Bronchial epithelial cell (primary cell): ENCODE data around the gene TOMM20L. TPM values are rescaled to one million over a fixed set of nuclear protein-coding genes. Genes with fewer than 3 reads are reported as not detected.
A peak's percentile ranks its signal among the peaks of the same experiment; 100 is the strongest.
"Not testable (repeated sequence)": the region's sequence is repeated elsewhere in the genome, so short reads cannot be mapped to it uniquely, and the experiment has no call there.

Source experiments
- DNase-seq: peaks from one replicate; pipeline ENCODE4 v3.0.0-alpha.2; 2010; ENCODE audit warnings: low read depth
- FAIRE-seq: peaks from 2 replicates; lab custom pipeline; 2011; peaks lifted over from hg19 to GRCh38; lab: Jason Lieb, UNC
- H3K27me3 ChIP-seq: 2 replicates; pipeline ENCODE4 v1.5.1; 2011; ENCODE audit warnings: low read length; ENCODE audit not compliant: control insufficient read depth, insufficient read depth
- H3K36me3 ChIP-seq: 2 replicates; pipeline ENCODE4 v1.5.1; 2011; ENCODE audit warnings: low read length; ENCODE audit not compliant: control insufficient read depth, insufficient read depth
- H3K4me3 ChIP-seq: 2 replicates; pipeline ENCODE4 v1.5.1; 2011; ENCODE audit warnings: mild to moderate bottlenecking, low read depth, low read length, control low read depth
- total RNA-seq: library from RNA; depleted of rRNA; stranded (reverse); fragments of >200 nt; gene quantifications from 2 replicates; pipeline ENCODE4 v1.2.1, GENCODE V29; 2014
- TF ChIP-seq, protein P1 (sequence below): IDR thresholded peaks from 2 replicates; pipeline ENCODE4 v1.5.1; 2011; ENCODE audit warnings: mild to moderate bottlenecking, moderate library complexity, low read length, control low read depth, inconsistent platforms; ENCODE audit not compliant: insufficient read depth, severe bottlenecking

TOMM20L gene
- not detected in 2 replicates for total RNA-seq

DNA sequence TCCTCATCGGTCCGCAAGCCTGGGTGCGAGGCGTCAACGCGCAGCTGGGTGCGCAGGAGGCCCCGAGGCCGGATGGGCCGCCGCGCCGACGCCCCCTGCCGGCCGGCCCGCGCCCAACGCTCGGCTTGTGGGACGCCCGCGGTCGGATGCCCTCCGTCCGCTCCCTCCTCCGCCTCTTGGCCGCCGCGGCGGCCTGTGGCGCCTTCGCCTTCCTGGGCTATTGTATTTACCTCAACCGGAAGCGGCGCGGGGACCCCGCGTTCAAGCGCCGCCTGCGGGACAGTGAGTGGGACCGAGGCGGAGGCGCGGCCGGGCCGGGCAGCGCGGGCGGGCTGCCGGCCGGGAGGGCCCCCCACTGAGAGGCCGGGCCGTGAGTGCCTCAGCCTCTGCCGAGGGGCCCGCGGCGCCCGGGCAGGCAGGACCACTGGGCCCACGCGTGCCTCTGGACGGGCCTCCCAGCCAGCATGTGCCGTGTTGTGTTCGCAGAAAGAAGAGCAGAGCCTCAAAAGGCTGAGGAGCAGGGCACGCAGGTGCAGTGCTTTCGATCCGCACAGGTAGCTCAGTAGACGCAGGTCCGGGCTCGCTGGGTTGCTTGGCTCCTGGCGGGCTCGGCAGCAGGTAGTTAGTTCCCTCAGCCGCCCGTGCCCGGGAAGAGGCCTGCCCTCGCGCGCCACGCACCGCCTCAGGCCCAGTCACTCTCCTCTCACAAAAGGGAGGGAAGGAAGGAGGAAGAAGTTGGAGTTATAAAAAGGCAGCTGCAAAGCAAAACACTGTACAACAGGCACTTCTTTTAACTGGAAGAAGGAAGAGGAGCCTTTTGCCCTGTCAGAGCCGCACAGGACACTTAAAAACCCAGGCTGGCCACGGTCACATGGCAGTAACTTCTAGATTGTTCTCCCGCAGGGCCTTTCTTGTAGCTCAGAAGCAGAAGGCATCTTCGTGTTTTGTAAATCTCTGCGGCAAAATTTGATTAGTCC, at the start of gene TOMM20L:
TSS of gene TOMM20L (plus strand) at position 119 of the 977 bp plus-strand sequence. CDS start at position 147, 28 bp downstream.
- TF ChIP-seq, protein P1, sequence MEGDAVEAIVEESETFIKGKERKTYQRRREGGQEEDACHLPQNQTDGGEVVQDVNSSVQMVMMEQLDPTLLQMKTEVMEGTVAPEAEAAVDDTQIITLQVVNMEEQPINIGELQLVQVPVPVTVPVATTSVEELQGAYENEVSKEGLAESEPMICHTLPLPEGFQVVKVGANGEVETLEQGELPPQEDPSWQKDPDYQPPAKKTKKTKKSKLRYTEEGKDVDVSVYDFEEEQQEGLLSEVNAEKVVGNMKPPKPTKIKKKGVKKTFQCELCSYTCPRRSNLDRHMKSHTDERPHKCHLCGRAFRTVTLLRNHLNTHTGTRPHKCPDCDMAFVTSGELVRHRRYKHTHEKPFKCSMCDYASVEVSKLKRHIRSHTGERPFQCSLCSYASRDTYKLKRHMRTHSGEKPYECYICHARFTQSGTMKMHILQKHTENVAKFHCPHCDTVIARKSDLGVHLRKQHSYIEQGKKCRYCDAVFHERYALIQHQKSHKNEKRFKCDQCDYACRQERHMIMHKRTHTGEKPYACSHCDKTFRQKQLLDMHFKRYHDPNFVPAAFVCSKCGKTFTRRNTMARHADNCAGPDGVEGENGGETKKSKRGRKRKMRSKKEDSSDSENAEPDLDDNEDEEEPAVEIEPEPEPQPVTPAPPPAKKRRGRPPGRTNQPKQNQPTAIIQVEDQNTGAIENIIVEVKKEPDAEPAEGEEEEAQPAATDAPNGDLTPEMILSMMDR: peak; percentile 53
- Histone ChIP-seq H3K4me3 (peak within 1 kb of the TSS; percentile 46), H3K27me3 (no peaks in the 10 kb centered on the region), H3K36me3 (no peaks in the 10 kb centered on the region)
- FAIRE-seq: no peak
- peak; percentile 52 for DNase-seq

DNA sequence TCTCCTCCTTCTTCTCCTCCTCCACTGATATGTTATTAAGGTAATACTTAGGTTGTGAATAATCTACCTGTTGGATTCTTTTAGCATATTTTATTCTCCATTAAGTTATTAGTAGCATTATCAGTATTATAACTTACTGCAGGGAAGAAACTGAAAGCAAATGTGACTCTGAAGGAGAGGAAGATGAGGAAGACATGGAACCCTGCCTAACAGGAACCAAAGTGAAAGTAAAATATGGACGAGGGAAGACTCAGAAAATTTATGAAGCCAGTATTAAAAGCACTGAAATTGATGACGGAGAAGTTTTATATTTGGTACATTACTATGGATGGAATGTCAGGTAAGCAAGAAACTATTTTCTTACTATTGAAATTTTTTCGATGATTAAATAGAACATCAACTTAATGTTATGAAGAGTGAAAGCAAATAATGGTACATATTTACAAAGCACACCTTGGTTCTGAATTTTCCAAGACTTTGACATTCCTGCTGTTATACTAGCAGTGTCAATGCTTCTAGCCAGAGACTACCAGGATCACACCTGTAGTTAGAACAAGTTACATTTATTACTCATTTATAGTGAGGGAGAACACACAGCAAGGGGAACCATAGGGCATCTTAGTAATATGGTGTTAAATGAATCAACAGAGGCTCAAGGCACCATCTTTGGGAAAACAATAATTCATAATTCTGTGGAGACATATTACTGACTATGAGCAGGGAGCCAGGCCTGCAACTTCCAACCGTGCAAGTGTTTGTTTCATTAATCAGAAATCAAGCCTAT, 42.0 kb upstream of the TOMM20L start:
- Histone ChIP-seq H3K27me3 (no peaks in the 10 kb centered on the region), H3K36me3 (peaks cover 4% of the 10 kb centered on the region), H3K4me3 (peak overlapping the region; percentile 1)
- TF ChIP-seq, protein P1: no peak
- peak; percentile 16 for DNase-seq
- FAIRE-seq: no peak

DNA sequence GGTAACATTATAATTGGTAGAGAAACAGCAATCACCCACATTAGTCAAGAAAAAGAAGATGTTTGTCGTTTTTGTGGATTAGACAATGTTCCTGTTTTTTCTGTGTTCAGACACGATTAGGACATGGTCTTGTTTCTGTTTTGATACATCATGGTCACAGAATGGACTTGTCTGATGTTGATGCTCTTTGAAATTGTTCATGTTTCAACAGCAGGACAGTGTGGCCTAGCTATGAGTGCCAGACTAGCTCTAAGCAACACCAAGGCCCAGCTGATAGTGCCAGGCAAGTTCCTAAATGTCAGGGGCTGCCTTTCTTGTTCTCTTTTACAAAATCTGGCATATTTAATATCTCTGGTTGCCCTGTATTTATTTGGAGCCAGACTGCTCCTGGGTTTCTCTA, 40.9 kb upstream of the TOMM20L start:
- DNase-seq: no peak
- peaks cover 4% of the 10 kb centered on the region for H3K36me3 ChIP-seq
- no peak for FAIRE-seq
- H3K27me3 ChIP-seq: no peaks in the 10 kb centered on the region
- H3K4me3 ChIP-seq: no peak overlapping the region
- TF ChIP-seq, protein P1: no peak

DNA sequence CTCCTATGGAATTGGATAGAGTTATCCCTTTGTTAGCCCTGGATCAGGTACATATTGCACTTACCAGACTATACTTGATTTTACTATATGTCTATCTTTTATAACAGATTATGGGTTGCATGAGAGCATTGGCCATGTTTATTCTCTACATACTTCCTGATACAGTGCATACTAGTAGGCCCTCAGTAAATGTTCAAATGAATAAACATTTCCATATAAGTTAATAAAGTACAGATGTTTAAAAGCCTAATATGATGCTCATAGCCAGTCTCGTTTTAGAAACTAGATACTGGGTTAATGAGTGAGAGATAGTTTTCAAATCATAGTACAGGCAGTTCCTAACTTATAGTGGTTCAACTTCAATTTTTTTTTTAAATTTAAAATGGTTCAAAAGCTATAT, 39.5 kb upstream of the TOMM20L start:
- no peak overlapping the region for H3K4me3 ChIP-seq
- H3K27me3 ChIP-seq: no peaks in the 10 kb centered on the region
- DNase-seq: no peak
- TF ChIP-seq, protein P1: no peak
- no peak for FAIRE-seq
- H3K36me3 ChIP-seq: peaks cover 4% of the 10 kb centered on the region

DNA sequence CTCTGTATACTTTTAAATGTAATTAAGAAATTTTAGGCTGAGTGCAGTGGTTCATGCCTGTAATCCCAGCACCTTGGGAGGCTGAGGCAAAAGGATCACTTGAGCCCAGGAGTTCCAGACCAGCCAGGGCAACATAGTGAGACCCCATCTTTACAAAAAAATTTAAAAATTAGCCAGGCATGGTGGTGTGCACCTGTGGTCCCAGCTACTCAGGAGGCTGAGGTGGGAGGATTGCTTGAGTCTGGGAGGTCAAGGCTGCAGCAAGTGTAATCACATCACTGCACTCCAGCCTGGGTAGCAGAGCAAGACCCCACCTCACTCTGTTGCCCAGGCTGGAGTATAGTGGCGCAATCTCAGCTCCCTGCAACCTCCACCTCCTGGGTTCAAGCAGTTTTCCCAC, 33.5 kb upstream of the TOMM20L start:
- not testable (repeated sequence) for H3K36me3 ChIP-seq, FAIRE-seq, DNase-seq

More for the DNA sequence above, 33.5 kb upstream of the TOMM20L start:
- H3K27me3 ChIP-seq, H3K4me3 ChIP-seq: not testable (repeated sequence)
